ENCODE results near the gene NOSTRIN. TPM values are rescaled to one million over a fixed set of nuclear protein-coding genes. Genes with fewer than 3 reads are reported as not detected.

NOSTRIN gene
- total and polyA plus RNA-seq, 2 of the 8 experiments (the other 6 are each of a cell fraction or from before 2014, with no cell fraction given): not detected

GRCh38 chr2:168892327-168892726 is 89.9 kb downstream of the NOSTRIN start:
- FAIRE-seq: no peak
- DNase-seq (ENCODE audit: low read depth in 1 of 2, low spot score in 2 of 2): no peak
- POLR2A ChIA-PET (ENCODE audit: partially characterized antibody): interaction anchor here (1.7 kb wide), 1 partner anchor 14 kb away, joined by 3 read pairs; no protein-coding TSS in a partner anchor
- Histone ChIP-seq H3K4ac (replicated peaks; ENCODE audit: insufficient read length, low read depth, low read length) (no peak overlapping the region), H4K5ac (ENCODE audit: insufficient read length, low read depth, low read length) (no peak overlapping the region), H3K4me3 (ENCODE audit: extremely low read depth in 1 of 4, insufficient read depth in 2 of 4, low read depth in 3 of 4, low read length in 4 of 4) (no peak overlapping the region), H2BK20ac (ENCODE audit: low read length) (no peak overlapping the region), H2AFZ (ENCODE audit: low read length) (no peak overlapping the region), H2BK5ac (ENCODE audit: low read depth, low read length) (no peak overlapping the region), H3K4me1 (replicated peaks in 1 of 4; ENCODE audit: control insufficient read depth in 3 of 4, insufficient read depth in 4 of 4, low read length in 3 of 4) (no peaks in the 10 kb centered on the region; a peak in 2 of 7 replicates), H3K9me3 (ENCODE audit: insufficient read depth in 2 of 2, low read depth in 1 of 2, low read length in 1 of 2) (no peaks in the 10 kb centered on the region), H3K79me1 (ENCODE audit: low read depth, low read length) (no peaks in the 10 kb centered on the region; the same call in 1 of the 2 replicates), H4K8ac (ENCODE audit: extremely low read depth, insufficient read depth, low read length) (no peak overlapping the region), H3K14ac (ENCODE audit: insufficient read length) (no peak overlapping the region), H3K27ac (ENCODE audit: low read depth, low read length) (no peak overlapping the region), H3K56ac (replicated peaks; ENCODE audit: insufficient read length, low read depth, low read length) (no peak overlapping the region), H2AK5ac (ENCODE audit: low read depth, low read length) (no peak overlapping the region), H4K20me1 (replicated peaks in 1 of 2; ENCODE audit: control insufficient read depth in 1 of 2, insufficient read depth in 2 of 2, low read length in 2 of 2) (no peaks in the 10 kb centered on the region), H4K91ac (replicated peaks; ENCODE audit: insufficient read length, low read length) (no peak overlapping the region), H3K4me2 (ENCODE audit: insufficient read depth in 1 of 2, low read depth in 2 of 2, low read length in 2 of 2) (no peak overlapping the region), H2BK12ac (ENCODE audit: low read depth, low read length) (no peak overlapping the region), H2BK15ac (ENCODE audit: low read length) (no peak overlapping the region), H3K79me2 (ENCODE audit: control insufficient read depth in 1 of 2, insufficient read depth in 2 of 2, low read length in 2 of 2) (peaks cover 0 to 9% of the 10 kb centered on the region in 2 experiments; a peak in 2 of 4 replicates), H3K9ac (replicated peaks in 1 of 4; ENCODE audit: extremely low read depth in 1 of 4, low read depth in 3 of 4, low read length in 3 of 4) (no peak overlapping the region), H3K27me3 (replicated peaks in 1 of 4; ENCODE audit: control insufficient read depth in 3 of 4, extremely low read depth in 1 of 4, insufficient read depth in 3 of 4, low read length in 3 of 4) (no peaks in the 10 kb centered on the region), H3K36me3 (ENCODE audit: control insufficient read depth in 2 of 4, insufficient read depth in 4 of 4, low read length in 3 of 4) (peaks cover 0 to 7% (median 2%) of the 10 kb centered on the region in 4 experiments; a peak in 3 of 8 replicates), H3K23me2 (ENCODE audit: low read depth, low read length) (peaks cover 7% of the 10 kb centered on the region), H3K23ac (ENCODE audit: insufficient read length) (no peak overlapping the region), H3K18ac (ENCODE audit: extremely low read depth, low read length) (no peak overlapping the region), H2BK120ac (replicated peaks; ENCODE audit: low read depth, low read length) (no peak overlapping the region)
- WGBS, 2 experiments (ENCODE audit: extremely low coverage in 1 of 2, insufficient coverage in 1 of 2, insufficient read length in 1 of 2, insufficient replicate concordance in 2 of 2, low coverage in 1 of 2, low lambda C conversion rate in 2 of 2, missing lambda C conversion rate in 1 of 2): 80% methylated on average over 3 of the region's 3 CpGs; no CpG with 5 or more reads in 1 of the 2 experiments
- TF ChIP-seq GTF2F1 (IDR thresholded peaks at IDR 0.05; ENCODE audit: borderline replicate concordance, low read depth, low read length) (no peak), SIN3A (conservative IDR thresholded peaks at IDR 0.05 in 1 of 2, IDR thresholded peaks at IDR 0.05 in 1 of 2; ENCODE audit: low read depth in 1 of 2, low read length in 2 of 2) (no peak), ASH2L (IDR thresholded peaks at IDR 0.05; ENCODE audit: low read length) (no peak), ATF3 (IDR thresholded peaks at IDR 0.05; ENCODE audit: insufficient read depth, low read depth, low read length) (no peak)
- CTCF ChIA-PET (ENCODE audit: partially characterized antibody): interaction anchor here (0.8 kb wide), 1 partner anchor 29 kb away, joined by 3 read pairs; no protein-coding TSS in a partner anchor

Measured in H1 (cell line).